ENCODE measurements around the gene IMMP2L.
"Not testable (repeated sequence)": the region's sequence is repeated elsewhere in the genome, so short reads cannot be mapped to it uniquely, and the experiment has no call there.

Gene IMMP2L

GRCh38 chr7:111460695-111461094, 101.6 kb downstream of the IMMP2L start:
- DNase-seq, result no peak

DNA sequence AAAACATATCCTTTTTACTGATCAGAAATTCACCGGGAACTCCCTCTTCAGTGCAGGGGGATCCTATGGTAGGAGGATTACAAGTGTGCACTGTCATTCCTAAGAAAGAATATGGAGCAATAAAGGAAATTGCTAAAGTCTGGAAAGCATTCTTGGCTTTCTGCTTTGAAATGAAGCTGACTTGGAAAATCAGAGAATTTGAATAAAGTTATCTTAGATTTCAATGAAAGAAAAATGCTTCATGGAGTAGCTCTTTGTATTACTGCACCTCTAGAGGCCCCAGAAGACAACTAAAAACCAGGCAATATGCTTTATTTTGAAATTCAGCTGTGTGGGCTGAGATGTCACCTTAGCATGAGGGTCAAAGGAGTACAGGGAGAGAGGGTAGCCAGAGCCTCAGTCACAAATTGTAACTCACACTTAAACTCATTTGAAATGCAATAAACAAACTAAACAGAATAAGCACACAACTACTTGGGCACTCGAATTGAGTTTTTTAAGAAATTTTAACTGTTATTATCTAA, 102.5 kb downstream of the IMMP2L start:
- DNase-seq, result no peak

GRCh38 chr7:111459065-111459756, 103.1 kb downstream of the IMMP2L start:
- DNase-seq, result no peak

- not testable (repeated sequence) for DNase-seq
These were observed 111.6 kb downstream of the IMMP2L start for GRCh38 chr7:111450705-111451104.

GRCh38 chr7:111447502-111447901, 114.8 kb downstream of the IMMP2L start:
- DNase-seq, result not testable (repeated sequence)

DNA sequence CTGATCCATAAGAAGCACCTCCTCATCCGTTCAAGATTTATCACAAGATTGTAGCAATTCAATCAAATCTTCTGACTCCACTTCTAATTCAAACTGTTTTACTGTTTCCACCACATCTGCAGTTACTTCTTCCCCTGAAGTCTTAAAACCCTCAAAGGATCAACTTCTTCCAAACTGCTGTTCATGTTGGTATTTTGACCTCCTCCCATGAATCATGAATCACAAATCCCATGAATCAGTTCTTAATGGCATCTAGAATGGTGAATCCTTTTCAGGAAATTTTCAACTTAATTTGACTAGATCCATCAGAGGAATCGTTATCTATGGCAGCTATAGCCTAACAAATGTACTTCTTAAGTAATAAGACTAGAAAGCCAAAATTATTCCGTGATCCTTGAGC, 122.3 kb downstream of the IMMP2L start:
- DNase-seq, result no peak

DNA sequence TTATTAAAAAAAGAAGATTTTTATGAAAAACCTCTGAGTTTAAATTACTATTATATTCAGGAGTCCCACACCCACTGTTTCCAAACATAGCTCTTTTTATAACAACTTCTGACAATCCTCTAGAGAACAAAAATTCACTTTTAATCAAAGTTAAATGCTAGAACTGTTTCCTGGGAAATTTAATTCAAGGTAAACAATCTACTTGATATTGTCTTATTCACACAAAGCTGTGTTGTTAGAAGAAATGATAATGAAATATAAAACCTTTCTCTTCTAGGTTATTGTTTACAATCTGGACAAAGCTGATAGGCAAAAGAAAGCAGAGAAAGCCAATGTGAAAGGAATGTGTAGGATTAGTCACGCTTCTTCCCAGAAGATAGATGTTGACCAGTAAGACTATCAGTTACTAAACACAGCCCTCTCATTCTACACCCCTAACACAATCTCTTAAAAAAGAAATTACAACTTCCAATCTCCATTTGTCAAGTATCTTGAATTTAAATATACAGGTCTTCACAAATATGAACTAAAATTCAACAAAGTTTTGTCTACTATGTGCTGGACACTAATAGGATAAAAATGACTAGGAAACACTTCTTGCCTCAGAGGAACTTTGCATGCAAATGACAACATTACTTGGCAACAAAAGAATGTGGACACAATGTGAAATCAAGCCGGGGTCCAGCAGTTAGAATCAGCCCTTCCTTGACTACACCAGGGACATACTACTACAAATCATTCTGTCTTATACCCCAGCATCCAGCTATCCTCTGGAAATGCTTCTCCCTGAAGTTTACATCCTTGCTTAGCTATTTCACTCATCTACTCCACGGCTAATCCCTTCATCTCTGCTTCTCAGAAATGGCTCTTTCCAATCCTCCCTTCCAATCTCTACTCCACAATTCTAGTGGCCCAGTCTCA, 123.7 kb downstream of the IMMP2L start:
- no peak for DNase-seq

DNA sequence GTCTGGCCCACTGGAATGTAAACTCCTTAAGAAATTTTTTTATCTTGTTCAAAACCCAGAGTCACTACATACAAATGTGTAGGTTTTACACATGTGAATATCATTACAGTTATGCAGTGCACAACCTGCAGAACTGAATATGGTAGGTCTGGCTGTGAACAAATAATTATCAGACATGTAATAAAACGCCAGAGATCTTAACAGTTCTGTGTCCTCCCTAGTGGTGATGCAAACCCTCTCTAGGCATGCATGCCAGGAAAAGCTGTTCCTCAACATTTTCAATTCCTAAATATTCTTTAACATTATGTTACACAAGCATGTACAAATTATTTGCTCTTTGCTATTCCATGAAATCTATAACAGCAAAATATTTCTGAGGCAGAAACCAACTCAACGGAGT, 124.6 kb downstream of the IMMP2L start:
- no peak for DNase-seq

GRCh38 chr7:111436608-111437007, 125.7 kb downstream of the IMMP2L start:
- DNase-seq, result no peak

- no peak for DNase-seq
These were observed 128.9 kb downstream of the IMMP2L start for GRCh38 chr7:111433426-111433825.

DNA sequence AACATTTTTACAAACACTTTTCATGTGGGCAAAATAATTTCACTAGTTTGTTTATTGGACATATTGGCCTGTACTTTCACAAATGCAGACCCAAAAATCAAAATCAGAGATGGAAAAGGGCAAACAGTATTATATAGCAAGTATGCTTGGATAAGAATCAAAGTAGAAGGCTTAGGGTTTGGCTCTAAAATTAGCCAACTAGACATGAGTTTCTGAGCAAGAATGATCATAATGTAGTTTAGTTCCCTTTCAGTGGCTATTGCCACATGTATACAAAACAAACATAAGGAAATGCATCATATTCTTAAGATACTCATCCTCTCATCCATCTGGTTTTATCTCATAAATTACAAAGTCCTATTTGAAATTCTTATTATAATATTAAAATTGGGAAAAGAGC, 132.5 kb downstream of the IMMP2L start:
- no peak for DNase-seq

- no peak for DNase-seq
These were observed 137.5 kb downstream of the IMMP2L start for GRCh38 chr7:111424768-111425167.

- DNase-seq, result no peak
These were observed 147.9 kb downstream of the IMMP2L start for GRCh38 chr7:111414374-111414773.

- peak in 1 of 51 donors; percentile 3 for DNase-seq
These were observed 148.6 kb downstream of the IMMP2L start for GRCh38 chr7:111413739-111414138.

DNA sequence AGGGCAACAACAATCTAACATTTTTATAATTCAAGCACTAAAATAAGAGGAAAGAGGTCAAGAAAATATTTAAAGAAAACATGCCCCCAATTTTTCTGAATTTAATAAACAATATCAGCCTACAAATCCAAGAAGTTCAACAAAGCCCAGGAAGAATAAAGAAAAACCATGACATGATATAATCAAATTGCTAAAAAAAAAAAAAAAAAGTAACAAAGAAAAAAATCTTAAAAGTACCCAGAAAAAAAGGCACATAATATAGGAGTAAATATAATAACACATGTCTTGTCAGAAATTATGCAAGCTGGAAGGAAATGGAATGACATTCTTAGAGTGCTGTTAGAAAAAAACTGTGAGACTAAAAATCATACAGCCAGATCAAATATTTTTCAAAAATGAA, 151.4 kb downstream of the IMMP2L start:
- no peak for DNase-seq

- DNase-seq, result no peak
These were observed 152.4 kb downstream of the IMMP2L start for GRCh38 chr7:111409714-111410422.

GRCh38 chr7:111408724-111409123, 153.6 kb downstream of the IMMP2L start:
- no peak for DNase-seq

- DNase-seq, result no peak
These were observed 155.0 kb downstream of the IMMP2L start for GRCh38 chr7:111407258-111407657.

GRCh38 chr7:111405621-111406020, 156.7 kb downstream of the IMMP2L start:
- no peak for DNase-seq

- DNase-seq, result no peak
These were observed 160.8 kb downstream of the IMMP2L start for GRCh38 chr7:111401516-111401915.

DNA sequence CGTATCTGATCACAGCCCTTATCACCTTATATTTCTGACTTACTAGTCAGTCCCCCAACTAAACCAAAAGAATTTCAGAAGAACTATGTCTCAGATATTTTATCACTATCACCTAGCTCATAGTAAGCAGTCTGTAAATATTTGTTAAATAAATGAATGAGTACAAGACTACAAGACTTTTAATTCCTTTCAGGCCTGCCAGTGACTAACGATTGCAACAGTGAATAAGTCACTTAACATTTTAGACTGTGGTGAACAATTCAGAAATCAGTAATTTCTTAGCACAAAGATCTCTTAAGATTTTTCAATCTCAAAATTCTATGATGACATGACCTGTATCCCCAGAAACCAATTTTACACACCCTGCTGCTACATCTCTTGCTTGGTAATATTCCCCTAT, 162.2 kb downstream of the IMMP2L start:
- no peak for DNase-seq

DNA sequence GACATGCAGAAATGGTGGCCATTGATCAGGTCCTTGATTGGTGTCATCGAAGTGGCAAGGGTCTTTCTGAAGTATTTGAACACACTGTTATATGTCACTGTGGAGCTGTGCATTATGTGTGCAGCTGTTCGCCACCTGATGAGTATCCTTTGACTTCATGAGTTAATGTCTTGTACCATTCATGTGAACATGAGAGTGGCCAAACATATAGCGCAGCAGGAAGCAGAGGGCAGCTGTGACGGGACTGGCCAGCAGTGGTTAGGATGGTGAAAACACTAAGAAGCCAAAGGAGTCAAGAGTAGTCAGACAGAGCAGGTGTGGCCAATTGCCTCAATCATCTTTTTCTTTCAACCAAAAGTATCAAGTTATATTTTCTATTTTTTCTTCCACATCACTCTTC, 167.4 kb downstream of the IMMP2L start:
- DNase-seq, result no peak
